Effector CD8-positive, alpha-beta T cell (primary cell): ENCODE measurements around the gene SCN5A.

Experiments used
- DNase-seq: peaks from one replicate; lab custom pipeline; 2025; lab: John Stamatoyannopoulos, UW

Gene SCN5A

GRCh38 chr3:38542401-38543298 lies 106.8 kb downstream of the SCN5A start:
- no peak for DNase-seq

DNA sequence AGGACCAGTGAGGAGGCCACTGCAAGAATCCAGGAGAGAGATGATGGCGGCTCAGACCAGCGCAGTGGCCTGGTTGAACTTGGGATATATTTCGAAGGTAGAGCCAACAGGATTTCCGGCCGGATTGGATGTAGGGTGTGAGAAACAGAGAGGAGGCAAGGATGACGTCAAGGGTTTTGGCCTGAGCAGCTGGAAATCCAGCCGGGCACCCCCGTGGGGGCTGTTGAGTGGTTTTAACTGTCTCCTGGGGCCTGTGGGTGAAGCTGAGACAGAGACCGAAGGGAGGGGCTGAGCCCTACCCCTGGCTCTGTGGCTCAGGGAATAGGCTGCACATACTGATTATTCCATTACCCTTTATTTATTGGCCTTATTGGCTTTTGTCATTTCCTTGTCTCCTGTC lies 107.7 kb downstream of the SCN5A start:
- DNase-seq: no peak

GRCh38 chr3:38538773-38539353 lies 110.6 kb downstream of the SCN5A start:
- no peak for DNase-seq

GRCh38 chr3:38536671-38537070 lies 112.8 kb downstream of the SCN5A start:
- DNase-seq: no peak

- DNase-seq: no peak
Measured at GRCh38 chr3:38534604-38535003, 114.9 kb downstream of the SCN5A start.

DNA sequence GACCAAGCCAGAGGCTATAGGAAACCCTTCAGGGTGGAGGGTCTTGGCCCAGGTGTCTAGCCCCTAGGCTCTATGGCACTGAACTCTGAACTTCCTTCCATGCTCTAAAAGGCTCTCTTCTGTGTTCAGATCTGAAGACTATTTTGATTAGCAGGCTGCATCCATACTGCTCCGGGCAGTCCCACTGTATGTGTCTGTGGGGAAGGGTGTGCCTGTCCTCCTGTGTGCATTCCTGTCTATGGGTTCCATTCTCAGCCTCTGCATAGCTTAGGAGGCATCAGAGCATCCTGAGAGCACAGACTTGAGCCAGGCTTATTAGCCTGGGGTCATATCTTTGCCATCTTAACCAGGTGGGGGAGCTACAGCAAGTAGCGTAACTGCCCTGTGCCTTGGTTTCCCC lies 115.3 kb downstream of the SCN5A start:
- DNase-seq: no peak

DNA sequence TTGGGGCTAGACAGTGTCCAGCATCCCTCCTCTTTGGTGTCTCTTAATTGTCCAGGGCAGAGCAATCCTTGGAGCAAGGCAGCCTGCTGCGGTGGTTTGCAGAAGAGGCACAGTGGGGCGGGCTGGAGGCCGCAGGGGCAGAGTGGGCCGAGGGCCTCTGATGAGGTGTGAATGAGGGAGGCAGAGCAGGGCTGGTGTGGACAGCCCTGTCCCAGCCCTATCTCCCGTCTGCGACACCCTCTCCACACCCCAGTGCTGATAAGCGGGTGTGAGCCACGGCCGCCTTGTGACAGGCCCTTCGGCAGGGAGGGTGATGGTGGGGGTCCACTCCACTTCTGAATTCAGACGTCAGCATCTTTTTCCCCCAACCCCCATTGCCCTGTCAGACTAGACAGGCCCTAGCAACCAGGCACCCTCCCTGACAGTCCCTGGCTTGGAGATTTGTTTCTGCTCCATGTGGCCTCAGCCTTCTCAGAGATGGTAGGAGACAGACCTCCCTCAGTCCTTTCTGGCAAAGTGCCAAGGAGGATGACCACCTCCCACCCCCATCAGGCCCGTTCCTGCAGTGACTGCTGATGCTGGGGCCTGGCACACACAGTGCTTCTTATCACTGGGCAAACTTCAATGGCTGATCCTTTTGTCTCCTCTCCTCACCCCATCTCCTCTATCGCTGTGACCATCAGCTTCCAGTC lies 116.1 kb downstream of the SCN5A start:
- no peak for DNase-seq

DNA sequence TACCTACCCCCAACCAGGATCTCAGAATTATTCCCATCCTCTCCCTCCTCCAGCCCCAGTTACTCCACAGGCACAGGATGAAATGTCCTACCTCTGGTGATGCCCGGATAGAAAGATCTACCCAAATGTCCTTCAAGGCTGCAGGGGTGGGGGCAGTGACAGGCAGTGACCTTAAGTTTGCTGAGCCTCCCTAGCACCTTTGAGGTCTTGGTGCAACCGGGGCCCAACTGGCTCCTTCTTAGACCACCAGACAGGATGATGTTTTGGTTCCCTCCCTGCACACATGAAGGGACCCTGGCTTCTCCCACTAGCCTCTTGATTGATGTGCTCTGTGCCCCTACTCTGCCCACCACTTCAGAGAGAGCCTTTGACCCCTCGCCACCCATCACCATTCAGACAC lies 117.0 kb downstream of the SCN5A start:
- DNase-seq: no peak

DNA sequence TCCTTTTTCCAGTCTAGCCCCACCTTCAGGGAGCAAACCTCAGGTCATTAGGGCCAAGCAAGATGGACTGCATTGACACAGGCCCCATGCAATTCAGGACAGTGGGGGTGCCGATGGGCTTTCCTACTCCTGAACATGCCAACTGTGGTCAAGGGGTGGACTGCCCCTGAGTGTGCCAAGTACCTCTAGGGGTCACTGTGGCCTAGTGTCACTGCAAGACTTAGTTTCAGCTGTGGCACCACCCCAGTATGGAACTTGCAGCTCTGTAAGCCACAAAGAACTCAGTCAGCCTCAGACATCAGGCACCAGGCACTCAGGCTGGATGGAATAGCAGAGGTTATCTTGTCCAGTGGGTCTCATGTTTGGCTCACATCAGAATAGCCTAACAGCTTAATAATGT lies 121.0 kb downstream of the SCN5A start:
- DNase-seq: no peak

GRCh38 chr3:38526792-38527191 lies 122.7 kb downstream of the SCN5A start:
- no peak for DNase-seq

DNA sequence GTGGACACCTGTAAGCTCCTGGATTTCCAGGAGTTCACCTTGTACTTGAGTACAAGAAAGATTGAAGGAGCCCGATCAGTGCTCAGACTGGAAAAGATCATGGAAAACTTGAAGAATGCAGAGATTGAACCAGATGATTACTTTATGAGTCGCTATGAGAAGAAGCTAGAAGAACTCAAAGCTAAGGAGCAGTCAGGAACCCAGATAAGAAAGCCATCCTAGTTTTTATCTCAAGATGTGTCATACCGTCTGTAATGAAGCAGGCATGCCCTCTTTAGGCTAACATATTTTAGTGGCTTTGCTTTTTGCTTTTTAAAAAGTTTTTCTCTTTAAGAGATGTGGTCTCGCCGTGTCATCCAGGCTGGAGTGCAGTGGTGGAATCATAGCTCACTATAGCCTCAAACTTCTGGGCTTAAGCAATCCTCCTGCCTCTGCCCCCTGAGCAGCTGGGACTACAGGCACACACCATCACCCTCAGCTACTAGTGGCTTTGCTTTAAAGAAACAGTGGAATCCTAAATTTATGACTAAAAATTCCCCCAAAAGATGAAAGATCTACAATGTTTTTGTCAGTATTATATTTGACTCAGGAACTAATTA lies 125.2 kb downstream of the SCN5A start:
- DNase-seq: no peak

DNA sequence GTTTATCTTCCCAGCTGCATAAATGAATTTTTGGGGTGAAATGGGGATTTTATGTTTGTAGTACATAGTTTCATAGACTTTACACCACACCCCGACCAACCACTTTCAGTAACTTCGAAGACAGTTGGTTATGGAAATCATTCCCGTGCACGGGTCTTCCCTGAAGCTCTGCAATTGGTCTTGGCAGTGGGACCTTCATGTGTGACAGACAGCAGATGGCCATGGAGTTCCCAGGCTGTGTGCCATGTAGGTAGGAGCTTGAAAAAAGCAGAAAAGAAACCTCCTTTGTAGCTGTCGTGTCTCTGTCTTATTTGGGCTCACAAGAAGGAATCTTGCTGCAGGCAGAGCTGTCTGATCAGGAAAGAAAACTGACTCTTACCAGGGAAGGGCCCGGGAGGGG lies 127.5 kb downstream of the SCN5A start:
- DNase-seq: no peak

GRCh38 chr3:38521391-38521987 lies 128.0 kb downstream of the SCN5A start:
- DNase-seq: peak; percentile 37

DNA sequence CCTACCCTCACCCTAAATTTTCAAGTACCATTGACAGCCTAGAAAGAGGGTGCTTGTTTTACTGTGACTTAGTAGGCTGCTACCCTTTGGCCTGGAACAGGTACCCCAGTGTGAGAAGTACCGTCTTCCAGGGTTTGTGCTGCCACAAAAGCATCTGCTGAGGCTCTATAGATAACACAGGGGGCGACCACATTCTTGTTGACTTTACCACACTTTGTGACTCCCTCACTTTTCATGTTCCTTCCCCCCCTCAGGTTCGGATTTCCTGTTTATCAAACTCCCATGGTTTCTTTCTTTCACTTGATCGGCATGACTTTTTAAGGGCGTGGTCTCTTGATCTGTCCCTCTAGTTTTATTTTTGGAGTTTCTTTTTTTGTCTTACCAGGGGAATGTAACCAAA lies 129.8 kb downstream of the SCN5A start:
- no peak for DNase-seq

DNA sequence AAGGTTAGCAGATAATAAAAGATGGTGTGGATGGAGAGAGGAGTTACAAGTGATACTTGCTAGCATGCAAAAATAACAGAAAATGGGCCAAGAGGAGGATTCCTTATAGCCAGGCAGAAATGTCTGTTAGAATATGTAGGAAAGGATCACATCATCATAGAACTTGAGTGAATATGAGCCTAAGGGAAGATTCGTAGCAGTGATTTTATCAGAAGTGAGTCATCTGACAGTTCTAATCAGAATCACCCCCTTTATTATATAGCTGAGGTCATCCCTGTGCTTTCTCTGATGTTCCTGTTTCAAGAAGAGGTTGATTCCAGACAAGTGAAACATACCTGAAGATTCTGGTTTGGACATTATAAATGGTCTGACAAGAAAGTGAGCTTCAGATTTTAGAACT lies 130.5 kb downstream of the SCN5A start:
- DNase-seq: no peak

- DNase-seq: no peak
Measured at GRCh38 chr3:38516669-38517068, 132.8 kb downstream of the SCN5A start.

GRCh38 chr3:38515367-38515766 lies 134.1 kb downstream of the SCN5A start:
- DNase-seq: no peak

DNA sequence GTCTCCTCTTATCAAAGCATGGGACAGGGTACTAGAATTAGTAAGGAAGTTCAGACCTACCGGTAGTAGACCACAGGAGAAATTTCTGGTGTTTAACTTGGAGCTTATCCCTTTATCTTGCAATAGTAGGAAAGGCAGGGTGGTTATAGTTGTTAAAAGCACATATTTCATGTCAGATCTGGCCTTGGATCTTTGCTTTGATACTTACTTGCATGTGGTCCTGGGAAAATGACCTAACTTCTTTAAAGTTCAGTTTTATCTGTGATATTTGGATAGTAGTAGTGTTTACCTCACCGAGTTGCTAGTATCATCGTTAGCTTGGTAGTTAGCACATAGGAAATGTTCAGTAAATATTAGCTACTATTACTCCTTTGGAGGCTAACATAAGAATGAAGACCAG lies 137.9 kb downstream of the SCN5A start:
- DNase-seq: no peak

- no peak for DNase-seq
Measured at GRCh38 chr3:38510631-38511030, 138.9 kb downstream of the SCN5A start.

DNA sequence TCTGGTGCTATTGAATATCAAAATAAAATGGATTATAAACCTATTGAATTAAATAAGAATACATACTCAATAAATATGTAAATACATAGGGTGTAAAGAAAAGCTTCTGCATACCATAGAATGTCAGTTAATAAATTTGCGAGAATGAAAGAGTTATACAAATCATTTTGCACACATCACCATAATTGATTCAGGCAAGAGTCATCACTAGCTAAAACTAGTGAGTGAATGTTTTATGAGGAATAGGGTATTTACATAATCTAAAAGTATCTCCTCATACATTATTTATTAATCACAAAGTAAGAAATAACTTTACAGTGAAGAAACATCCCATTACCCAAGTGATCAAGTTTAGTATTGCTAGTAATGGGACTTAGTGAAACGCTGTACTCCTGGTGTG lies 139.8 kb downstream of the SCN5A start:
- DNase-seq: no peak

- no peak for DNase-seq
Measured at GRCh38 chr3:38507120-38507519, 142.4 kb downstream of the SCN5A start.
